HuH-7.5 (cell line): Measurements from ENCODE around the gene QARS1.

ENCODE experiments used
- DNase-seq: peaks from one replicate; pipeline ENCODE4 v3.0.0; 2011; ENCODE audit warnings: low spot score

The QARS1 gene

DNA sequence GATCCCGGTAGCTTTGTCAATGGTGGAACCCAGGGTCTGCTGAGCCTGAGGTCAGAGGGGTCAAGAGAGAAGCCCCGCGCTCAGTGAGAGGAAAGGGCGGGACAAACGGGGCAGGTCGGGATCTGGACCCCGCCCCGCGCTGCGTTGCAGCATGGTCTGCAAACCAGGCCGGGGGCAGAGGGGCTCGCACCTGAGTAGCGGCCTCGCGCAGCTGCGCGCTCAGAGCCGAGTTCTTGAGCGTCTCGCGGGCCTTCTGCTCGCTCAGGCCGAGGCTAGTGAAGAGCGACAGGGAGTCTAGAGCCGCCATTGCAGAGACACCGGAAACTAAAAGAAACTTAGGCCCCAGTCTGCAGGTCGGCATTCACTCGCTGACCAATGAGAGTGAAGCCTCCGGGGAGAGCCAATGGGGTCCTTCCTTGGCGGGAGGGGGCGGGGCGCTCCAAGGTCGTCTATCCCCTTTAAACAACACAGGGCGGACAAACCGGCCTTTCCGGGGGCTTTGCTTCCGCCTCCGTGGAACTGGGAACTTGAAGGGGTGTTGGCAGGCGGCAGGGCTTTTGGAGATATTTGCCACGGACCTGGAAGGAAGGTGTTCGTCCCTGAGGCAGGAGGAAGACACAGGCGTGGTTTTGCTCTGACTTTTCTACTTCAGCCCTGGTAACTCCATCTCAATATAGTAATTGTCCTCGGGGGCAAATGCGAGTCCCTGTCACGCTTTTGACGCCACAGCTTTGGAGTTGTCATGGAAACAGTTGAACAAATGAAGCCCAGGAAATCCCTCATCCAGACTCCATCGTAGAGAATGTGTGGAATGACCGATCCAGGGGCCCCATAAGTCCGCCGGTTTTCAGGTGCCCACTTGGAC, at the start of gene QARS1:
Gene QARS1 (minus strand): TSS at position 331 of the 865 bp plus-strand sequence. CDS start 24 bp downstream, at position 307.
- peak; percentile 99 for DNase-seq

DNA sequence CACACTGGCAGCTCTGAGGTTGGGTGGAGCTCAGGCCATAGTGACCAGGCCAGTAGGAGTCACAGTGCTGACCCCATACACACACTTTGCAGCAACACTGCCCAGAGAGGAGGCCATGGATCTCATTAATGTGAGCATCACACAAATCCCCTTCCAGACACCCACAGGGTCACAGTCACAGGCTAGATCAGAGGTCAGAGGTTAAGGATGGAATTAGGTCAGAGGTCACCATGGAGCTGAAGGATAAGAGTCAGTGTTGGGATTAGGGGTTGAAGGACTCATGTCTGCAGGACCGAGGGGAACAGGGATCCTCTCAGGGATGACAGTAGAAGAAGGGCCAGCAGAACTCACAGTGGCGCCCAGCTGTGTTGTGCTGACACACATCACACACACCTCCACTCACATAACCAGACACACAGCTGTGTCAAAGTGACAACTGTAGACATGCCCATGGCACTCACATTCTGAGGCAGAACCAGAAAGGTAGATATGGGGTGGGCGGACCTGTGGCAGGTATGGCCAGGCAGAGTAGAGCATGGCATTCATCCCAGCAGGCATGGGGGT, 48.9 kb upstream of the QARS1 start:
- DNase-seq: no peak

- DNase-seq: no peak
Measured at GRCh38 chr3:49151610-49152009, 47.1 kb upstream of the QARS1 start.

DNA sequence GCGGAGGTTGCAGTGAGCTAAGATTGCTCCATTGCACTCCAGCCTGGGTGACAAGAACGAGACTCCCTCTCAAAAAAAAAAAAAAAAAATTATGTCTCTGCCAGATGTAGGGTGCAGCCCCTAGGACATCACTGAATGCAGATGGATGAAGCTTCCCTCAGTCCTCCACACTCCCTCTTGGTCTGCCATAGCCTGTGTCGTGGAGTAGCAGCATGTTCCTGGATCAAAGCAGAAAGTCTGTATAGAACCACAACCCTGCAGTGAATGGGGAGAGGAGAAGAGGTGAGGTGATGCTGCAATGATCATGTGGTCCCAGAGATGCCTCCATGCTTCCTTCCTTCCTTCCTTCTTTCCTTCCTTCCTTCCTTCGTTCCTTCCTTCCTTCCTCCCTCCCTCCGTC, 43.6 kb upstream of the QARS1 start:
- no peak for DNase-seq

- no peak for DNase-seq
Measured at GRCh38 chr3:49140080-49140479, 35.5 kb upstream of the QARS1 start.

- no peak for DNase-seq
Measured at GRCh38 chr3:49135499-49135898, 30.9 kb upstream of the QARS1 start.

DNA sequence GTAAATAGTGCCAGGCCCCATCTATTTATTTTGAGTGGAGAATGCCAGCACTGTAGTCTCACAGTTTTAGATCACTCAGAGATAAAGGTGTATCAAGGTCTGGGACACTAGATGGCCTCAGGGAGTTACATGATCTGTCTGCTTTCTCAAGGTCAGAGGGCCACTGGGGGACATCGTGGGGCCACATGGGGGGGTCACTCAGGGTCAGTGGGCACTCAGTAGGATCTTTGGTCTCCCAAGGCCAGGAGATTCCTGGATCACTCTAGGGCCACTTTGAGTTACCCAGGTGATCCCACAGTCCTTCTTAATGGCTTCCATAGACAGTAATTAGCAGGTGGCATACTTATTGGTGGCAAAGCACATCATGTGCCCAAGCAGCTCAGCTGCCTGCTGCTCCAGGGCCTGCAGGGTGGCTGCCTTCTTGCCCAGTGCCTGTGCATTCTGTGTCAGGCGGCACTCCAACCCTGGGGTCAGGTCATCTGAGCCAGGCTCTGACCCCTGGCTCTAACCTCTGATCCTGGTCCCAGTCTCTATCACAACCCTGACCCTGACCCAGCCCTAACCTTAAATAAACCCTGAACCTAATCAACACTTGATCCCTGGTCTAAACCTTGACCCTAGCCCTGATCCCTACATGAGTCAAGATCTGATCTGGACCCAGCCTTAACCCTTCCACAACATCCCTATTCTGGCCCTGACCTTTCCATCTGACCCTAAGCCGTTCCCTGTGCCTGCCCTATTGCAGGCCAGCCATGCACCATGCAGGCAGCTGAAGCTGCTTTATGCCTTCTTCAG, 30.1 kb upstream of the QARS1 start:
- DNase-seq: no peak

GRCh38 chr3:49133226-49133951, 28.8 kb upstream of the QARS1 start:
- DNase-seq: peak; percentile 96

- DNase-seq: peak; percentile 90
Measured at GRCh38 chr3:49132437-49133225, 28.1 kb upstream of the QARS1 start, which contains the start of gene LAMB2. LAMB2 (minus strand) TSS chr3:49133050; CDS start chr3:49132867, 183 bp downstream.

- DNase-seq: no peak
Measured at GRCh38 chr3:49132073-49132436, 27.5 kb upstream of the QARS1 start.

DNA sequence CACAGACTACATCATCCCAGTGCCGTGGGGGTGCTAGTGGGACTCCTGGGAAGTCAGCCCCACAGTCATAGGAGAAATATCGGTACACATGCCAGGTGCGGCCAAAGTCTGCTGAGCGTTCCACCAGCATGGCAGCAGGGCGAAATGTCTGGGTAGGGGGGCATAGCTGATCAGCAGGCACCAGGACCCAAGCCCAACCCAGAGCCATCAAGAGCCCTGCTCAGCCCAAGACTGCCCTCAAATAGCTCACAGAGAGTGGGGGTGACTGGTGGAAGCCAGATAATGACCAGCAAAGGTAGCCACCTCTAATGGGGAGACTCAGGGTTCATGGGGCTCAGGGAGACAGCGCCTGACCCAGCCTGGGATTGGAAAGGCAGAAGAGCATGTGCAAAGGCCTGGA, 27.0 kb upstream of the QARS1 start:
- DNase-seq: no peak

DNA sequence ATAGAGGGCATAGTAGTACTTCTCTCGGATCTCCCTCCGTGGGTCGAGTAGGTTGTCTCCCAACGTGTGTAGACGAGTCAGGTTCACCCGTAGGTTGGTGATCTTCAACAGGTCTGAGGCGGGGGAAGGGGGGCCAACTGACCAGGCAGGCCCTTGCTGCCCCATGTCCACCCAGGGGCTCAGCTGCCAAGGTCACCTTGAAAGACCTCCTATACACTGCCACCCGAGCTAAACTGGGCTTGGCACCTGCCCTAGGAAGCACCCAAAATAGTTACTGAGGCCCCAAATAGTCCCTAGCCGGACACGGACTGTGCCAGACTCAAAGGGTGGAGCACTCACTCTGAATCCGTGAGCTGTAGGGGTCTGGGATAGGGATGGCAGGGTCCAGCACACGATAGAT, 26.5 kb upstream of the QARS1 start:
- DNase-seq: no peak

GRCh38 chr3:49124991-49125670, 20.6 kb upstream of the QARS1 start:
- no peak for DNase-seq

GRCh38 chr3:49124203-49124602, 19.6 kb upstream of the QARS1 start:
- no peak for DNase-seq

GRCh38 chr3:49123687-49124086, 19.1 kb upstream of the QARS1 start:
- DNase-seq: no peak

GRCh38 chr3:49122886-49123545, 18.5 kb upstream of the QARS1 start:
- DNase-seq: no peak

DNA sequence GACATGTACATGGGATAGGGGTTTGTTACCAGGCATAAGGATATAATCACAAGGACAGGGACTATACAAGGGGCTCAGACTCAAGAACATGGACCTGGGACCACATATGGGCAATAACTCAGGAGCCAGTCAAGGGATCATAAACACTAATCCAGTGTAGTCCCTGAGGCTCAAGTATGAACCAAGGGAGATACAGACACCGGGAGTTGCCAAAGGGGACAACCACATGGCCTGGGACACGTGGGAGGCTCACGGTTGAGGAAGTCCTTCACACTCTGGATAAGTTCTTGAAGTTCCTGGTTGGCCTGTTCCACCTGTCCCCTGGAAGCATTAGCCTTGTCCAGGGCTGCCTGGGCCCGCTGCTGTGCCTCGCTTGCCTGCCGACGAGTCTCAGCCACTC, 17.9 kb upstream of the QARS1 start:
- no peak for DNase-seq

DNA sequence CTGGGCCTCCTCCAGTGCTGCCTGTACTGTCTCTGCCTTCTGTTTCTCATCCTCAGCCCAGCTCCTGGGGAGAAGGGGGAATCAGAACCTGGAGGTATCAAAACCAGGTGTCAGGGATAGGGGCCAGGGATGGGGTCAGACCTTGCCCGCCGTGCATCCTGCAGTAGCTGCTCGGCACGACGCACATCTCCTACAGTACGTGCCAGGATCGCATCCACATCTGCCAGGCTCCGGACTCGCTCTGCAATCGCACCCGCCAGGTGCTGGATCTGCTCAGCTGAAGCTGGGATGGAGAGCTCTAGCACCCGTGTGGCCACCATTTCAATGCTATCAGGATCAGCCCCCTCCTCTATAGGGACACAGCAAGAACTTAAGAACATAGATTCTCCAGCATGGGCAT, 17.5 kb upstream of the QARS1 start:
- DNase-seq: no peak

DNA sequence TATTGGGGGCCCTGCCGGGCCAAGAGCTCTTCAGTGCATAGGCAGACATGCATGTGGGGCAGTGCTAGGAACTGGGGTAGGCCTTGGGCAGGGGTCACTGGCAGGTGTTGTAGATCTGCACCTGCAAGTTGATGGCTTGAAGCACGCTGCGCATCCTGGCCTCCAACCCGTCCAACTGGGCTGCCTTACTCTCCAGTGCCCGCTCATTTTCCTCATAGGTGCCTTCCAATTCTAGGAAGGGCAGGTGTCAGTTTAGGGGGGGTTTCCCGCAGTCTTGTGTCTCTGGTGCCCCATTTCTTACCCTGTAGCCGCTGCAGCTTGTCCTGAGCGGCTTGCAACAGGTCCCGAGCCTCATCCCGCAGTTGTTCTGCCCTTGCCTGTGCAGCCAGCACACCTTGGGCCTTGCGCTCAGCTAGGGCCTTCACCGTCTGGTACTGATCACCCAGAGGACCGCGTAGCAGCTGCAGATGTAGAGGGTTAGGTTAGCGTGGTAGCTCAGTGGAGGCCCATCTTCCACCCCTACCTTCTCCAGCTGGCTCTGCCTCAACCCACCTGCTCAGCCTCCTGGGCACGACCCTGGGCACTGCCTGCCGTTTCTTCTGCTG, 16.7 kb upstream of the QARS1 start:
- DNase-seq: no peak
